OCI-LY1 (cell line): ENCODE data around the gene ART3.

Source experiments
- H2AFZ ChIP-seq: fragments of 200-600 bp; sonication (generic), shearing (Covaris generic); 2 replicates; pipeline ENCODE4 v1.6.0; 2014; ENCODE audit warnings: antibody characterized with exemption, mild to moderate bottlenecking, low read length
- H3F3A ChIP-seq: fragments of 200-600 bp; sonication (generic), shearing (Covaris generic); 2 replicates; pipeline ENCODE4 v1.6.0; 2014; ENCODE audit warnings: mild to moderate bottlenecking, antibody characterized with exemption, low read length, moderate library complexity; ENCODE audit not compliant: insufficient read depth
- H3K27ac ChIP-seq: fragments of 200-600 bp; sonication (generic); 2 replicates; pipeline ENCODE4 v1.5.1; 2014; ENCODE audit warnings: low read length, mixed run types, mild to moderate bottlenecking, low read depth; ENCODE audit not compliant: poor library complexity, severe bottlenecking
- H3K27me3 ChIP-seq: fragments of 200-600 bp; sonication (generic); 2 replicates; pipeline ENCODE4 v1.6.0; 2014; ENCODE audit warnings: antibody characterized with exemption, mild to moderate bottlenecking, low read length, moderate library complexity; ENCODE audit not compliant: insufficient read depth
- H3K36me3 ChIP-seq: fragments of 200-600 bp; sonication (generic); 2 replicates; pipeline ENCODE4 v1.6.1; 2014; ENCODE audit warnings: mild to moderate bottlenecking, antibody characterized with exemption, low read length, moderate library complexity, mixed read lengths; ENCODE audit not compliant: insufficient read depth
- H3K4me1 ChIP-seq: fragments of 200-600 bp; sonication (generic); 2 replicates; pipeline ENCODE4 v1.5.1; 2014; ENCODE audit warnings: mild to moderate bottlenecking, low read length, moderate library complexity; ENCODE audit not compliant: insufficient read depth, severe bottlenecking
- H3K4me2 ChIP-seq: fragments of 200-600 bp; sonication (generic), shearing (Covaris generic); 2 replicates; pipeline ENCODE4 v1.6.1; 2014; ENCODE audit warnings: low read length
- H3K4me3 ChIP-seq: fragments of 200-600 bp; sonication (generic); 2 replicates; pipeline ENCODE4 v1.5.1; 2014; ENCODE audit warnings: low read length, low read depth, mild to moderate bottlenecking, mixed read lengths; ENCODE audit not compliant: poor library complexity, severe bottlenecking
- H3K79me2 ChIP-seq: fragments of 200-600 bp; shearing (Covaris generic); 2 replicates; pipeline ENCODE4 v1.6.1; 2016; ENCODE audit warnings: mixed run types, low read length, mixed read lengths; ENCODE audit not compliant: insufficient read depth
- H3K9ac ChIP-seq: fragments of 200-600 bp; sonication (generic), shearing (Covaris generic); 2 replicates; pipeline ENCODE4 v1.6.1; 2014; ENCODE audit warnings: mild to moderate bottlenecking, low read length, mixed read lengths
- H3K9me2 ChIP-seq: fragments of 200-600 bp; sonication (generic), shearing (Covaris generic); 2 replicates; pipeline ENCODE4 v1.6.1; 2014; ENCODE audit warnings: low read depth, mild to moderate bottlenecking, low read length, mixed read lengths
- H3K9me3 ChIP-seq: fragments of 200-600 bp; shearing (Covaris generic); 2 replicates; pipeline ENCODE4 v1.6.1; 2014; ENCODE audit warnings: low read length, mixed read lengths
- H4K20me1 ChIP-seq: fragments of 200-600 bp; sonication (generic), shearing (Covaris generic); 2 replicates; pipeline ENCODE4 v1.6.0; 2016; ENCODE audit warnings: mild to moderate bottlenecking, low read length; ENCODE audit not compliant: insufficient read depth
- EZH2 ChIP-seq: fragments of 200-600 bp; sonication (generic), shearing (Covaris generic); IDR thresholded peaks from 2 replicates; pipeline ENCODE4 v1.8.0; 2017; ENCODE audit warnings: borderline replicate concordance, mixed run types, mild to moderate bottlenecking, antibody characterized with exemption, low read length, moderate library complexity, mixed read lengths
- TF ChIP-seq, protein P1 (sequence below): fragments of 200-600 bp; sonication (generic), shearing (Covaris generic); IDR thresholded peaks from 2 replicates; pipeline ENCODE4 v1.5.1; 2017; ENCODE audit warnings: mild to moderate bottlenecking, antibody characterized with exemption, low read length, moderate library complexity, mixed read lengths

ART3 gene

DNA sequence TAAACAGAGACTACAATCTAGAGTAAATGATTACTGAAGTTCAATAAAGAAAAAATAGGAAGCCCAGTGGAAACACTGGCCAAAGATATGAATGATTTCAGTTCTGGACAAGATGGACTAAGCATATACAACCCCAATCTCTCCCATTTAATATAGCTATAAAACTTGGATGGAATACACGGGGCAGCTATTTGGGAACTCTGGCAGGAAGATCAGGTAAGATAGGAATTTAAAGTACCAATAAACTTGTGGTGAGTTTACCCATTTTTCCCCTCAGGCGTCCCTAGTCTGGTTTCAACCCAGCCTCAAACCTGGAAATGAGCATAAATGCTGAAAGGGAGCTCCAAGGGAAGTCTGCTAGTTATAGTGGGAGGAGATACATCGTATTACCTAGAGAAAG lies 53.2 kb downstream of the ART3 start:
- TF ChIP-seq, protein P1, sequence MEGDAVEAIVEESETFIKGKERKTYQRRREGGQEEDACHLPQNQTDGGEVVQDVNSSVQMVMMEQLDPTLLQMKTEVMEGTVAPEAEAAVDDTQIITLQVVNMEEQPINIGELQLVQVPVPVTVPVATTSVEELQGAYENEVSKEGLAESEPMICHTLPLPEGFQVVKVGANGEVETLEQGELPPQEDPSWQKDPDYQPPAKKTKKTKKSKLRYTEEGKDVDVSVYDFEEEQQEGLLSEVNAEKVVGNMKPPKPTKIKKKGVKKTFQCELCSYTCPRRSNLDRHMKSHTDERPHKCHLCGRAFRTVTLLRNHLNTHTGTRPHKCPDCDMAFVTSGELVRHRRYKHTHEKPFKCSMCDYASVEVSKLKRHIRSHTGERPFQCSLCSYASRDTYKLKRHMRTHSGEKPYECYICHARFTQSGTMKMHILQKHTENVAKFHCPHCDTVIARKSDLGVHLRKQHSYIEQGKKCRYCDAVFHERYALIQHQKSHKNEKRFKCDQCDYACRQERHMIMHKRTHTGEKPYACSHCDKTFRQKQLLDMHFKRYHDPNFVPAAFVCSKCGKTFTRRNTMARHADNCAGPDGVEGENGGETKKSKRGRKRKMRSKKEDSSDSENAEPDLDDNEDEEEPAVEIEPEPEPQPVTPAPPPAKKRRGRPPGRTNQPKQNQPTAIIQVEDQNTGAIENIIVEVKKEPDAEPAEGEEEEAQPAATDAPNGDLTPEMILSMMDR: no peak
- TF ChIP-seq EZH2: no peak
- Histone ChIP-seq H3K9me3 (0 out of 2 replicates have a peak, but pooled peaks cover 2% of the 10 kb centered on the region), H3F3A (no peaks in the 10 kb centered on the region), H3K79me2 (no peaks in the 10 kb centered on the region), H3K4me2 (no peak overlapping the region), H3K4me1 (no peaks in the 10 kb centered on the region), H3K4me3 (no peak overlapping the region), H3K27me3 (no peaks in the 10 kb centered on the region), H4K20me1 (no peaks in the 10 kb centered on the region), H3K9me2 (no peaks in the 10 kb centered on the region), H2AFZ (no peak overlapping the region), H3K36me3 (peaks cover 62% of the 10 kb centered on the region), H3K27ac (no peak overlapping the region), H3K9ac (no peak overlapping the region)

- peaks cover 7% of the 10 kb centered on the region for H3K4me1 ChIP-seq
- no peak overlapping the region for H2AFZ ChIP-seq
- 0 out of 2 replicates have a peak, but pooled peaks cover 3% of the 10 kb centered on the region for H4K20me1 ChIP-seq
- H3K9me2 ChIP-seq: no peaks in the 10 kb centered on the region
- no peak overlapping the region for H3K4me2 ChIP-seq
- H3K27me3 ChIP-seq: no peaks in the 10 kb centered on the region
- H3F3A ChIP-seq: no peaks in the 10 kb centered on the region
- H3K79me2 ChIP-seq: peaks cover 38% of the 10 kb centered on the region
- no peaks in the 10 kb centered on the region for H3K9me3 ChIP-seq
- no peak overlapping the region for H3K4me3 ChIP-seq
- TF ChIP-seq, protein P1: no peak
- no peak for TF ChIP-seq EZH2
- H3K9ac ChIP-seq: no peak overlapping the region
- H3K27ac ChIP-seq: no peak overlapping the region
- H3K36me3 ChIP-seq: peaks cover 76% of the 10 kb centered on the region
Measured at GRCh38 chr4:76141241-76141640, 66.7 kb downstream of the ART3 start.

DNA sequence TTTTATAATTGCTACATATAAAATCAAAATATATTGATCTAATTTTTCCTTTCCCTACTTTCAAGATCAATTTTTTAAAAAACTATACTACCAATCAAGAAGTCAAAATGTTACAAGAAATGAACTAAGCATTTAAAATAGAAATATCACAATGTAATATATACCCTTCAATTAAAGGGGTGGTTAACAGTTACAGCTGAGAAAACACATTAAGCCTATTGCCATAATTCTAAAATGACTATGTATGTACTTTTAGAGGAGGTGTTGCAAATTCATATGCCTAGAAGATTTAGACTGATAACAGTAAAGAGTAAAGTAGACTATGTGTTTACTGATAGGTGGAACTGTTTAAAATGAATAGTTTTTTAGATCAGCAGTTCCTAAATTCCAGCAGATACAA lies 70.0 kb downstream of the ART3 start:
- Histone ChIP-seq H3K9me3 (no peaks in the 10 kb centered on the region), H3K27me3 (no peaks in the 10 kb centered on the region), H3K9ac (no peak overlapping the region), H3K4me3 (no peak overlapping the region), H3K4me2 (no peak overlapping the region), H3K27ac (no peak overlapping the region), H2AFZ (no peak overlapping the region), H3K79me2 (peaks cover 56% of the 10 kb centered on the region), H3K4me1 (peaks cover 28% of the 10 kb centered on the region), H3K36me3 (peaks cover 45% of the 10 kb centered on the region), H3F3A (no peaks in the 10 kb centered on the region), H3K9me2 (no peaks in the 10 kb centered on the region), H4K20me1 (0 out of 2 replicates have a peak, but pooled peaks cover 5% of the 10 kb centered on the region)
- TF ChIP-seq, protein P1: no peak
- no peak for TF ChIP-seq EZH2
